ENCODE data around the gene SV2B.

- no peak for TF ChIP-seq CTCF (conservative IDR thresholded peaks at IDR 0.05; ENCODE audit: low read depth, low read length)
- no peak for TF ChIP-seq EZH2 (IDR thresholded peaks at IDR 0.05; ENCODE audit: borderline replicate concordance, low read depth, low read length, poor library complexity, severe bottlenecking)
Measured at GRCh38 chr15:91118817-91119590, 18.9 kb downstream of the SV2B start.

All from A673 (cell line).